SIG-M5 treated with dmso at 0.1 percent for 504 hours (cell line): ENCODE data around the gene LRP5.

Experiments
- DNase-seq: peaks from one replicate; lab custom pipeline; 2025; ENCODE audit not compliant: unreplicated experiment; lab: John Stamatoyannopoulos, UW

LRP5 gene

GRCh38 chr11:68369756-68370155 is 57.4 kb downstream of the LRP5 start:
- no peak for DNase-seq

GRCh38 chr11:68370211-68371111 is 58.1 kb downstream of the LRP5 start:
- DNase-seq = peak; percentile 86

DNA sequence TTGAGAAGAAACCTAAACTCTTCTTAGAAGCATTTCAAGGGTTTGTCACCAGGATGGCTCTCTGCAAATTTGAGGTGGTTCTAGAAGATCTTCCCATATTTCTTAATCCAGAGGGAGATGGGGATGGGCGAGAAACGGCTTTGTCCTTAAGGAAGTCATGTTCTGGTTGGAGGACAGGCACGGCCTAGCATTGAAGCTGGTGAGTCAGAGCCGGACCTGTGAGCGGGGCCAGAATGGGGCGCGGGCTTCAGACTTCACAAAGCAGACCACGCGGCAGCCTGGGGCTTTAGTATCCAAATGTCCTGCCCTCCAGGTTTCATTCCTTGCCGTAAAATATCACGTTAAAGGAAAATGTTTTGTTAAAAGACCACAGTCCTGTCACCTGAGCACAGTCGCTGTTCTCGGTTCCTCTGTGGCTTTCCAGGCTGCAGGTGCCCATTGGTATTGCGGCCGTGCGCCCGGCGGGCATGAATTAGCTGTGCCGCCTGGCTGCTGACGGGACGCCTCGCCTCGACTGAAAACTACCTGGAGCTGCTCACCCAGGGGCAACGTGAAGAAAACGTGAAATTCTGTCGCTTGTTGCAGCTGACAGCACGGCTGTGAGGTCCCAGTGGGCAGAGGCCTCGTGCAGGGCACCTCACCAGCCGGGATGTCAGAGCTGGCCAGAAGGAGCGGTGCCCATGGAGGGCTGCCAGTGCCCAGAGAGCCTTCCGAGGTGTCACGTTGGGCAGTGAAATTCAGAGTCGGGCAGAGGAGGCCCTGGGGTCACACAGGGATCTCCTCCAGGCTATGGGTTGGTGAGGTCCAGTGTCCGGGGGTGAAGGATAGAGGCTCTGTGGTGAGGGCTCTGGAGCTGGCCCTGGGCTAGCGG is 59.0 kb downstream of the LRP5 start:
- DNase-seq = no peak

DNA sequence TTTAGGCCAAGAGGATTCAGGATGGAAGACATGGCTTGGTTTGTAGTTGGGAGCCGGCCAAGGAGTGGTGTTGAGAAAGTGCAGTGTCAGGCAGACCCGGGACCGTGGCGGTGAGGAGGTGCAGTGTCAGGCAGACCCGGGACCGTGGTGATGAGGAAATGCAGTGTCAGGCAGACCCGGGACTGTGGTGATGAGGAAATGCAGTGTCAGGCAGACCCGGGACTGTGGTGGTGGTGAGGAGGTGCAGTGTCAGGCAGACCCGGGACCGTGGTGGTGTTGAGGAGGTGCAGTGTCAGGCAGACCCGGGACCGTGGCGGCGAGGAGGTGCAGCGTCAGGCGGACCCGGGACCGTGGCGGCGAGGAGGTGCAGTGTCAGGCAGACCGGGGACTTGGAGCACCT is 59.7 kb downstream of the LRP5 start:
- no peak for DNase-seq

- no peak for DNase-seq
Measured at GRCh38 chr11:68372625-68373024, 60.2 kb downstream of the LRP5 start.

DNA sequence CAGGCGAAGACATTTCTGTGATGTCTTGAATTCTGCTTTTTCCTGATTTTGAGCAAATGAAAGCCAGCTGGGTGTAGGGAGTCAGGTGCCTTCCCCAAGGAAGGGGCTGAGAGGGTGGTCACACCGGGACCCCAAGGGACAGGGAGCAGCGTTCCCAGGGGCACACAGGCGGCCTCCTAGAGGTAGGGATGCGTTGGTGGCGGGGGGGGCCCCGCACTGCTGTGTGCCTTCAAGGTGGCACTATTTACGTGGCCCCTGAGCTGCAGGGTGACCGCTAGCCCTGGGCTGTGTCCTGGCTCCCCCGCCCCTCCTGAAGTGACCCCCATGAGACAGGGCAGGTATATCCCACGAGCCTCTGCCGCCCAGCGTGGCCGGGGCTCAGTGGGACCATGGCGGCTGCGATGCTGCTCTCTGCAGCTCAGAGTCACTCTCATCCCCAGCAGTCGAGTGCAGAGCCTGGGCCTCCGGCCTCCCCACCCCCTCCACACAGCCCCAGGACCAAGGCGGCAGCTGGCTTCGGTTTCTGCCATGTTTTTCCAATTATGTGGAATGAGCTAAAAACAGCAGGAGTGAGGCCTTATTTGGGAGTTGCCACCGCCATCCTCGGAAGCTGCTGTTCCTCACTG is 60.9 kb downstream of the LRP5 start:
- DNase-seq = no peak

DNA sequence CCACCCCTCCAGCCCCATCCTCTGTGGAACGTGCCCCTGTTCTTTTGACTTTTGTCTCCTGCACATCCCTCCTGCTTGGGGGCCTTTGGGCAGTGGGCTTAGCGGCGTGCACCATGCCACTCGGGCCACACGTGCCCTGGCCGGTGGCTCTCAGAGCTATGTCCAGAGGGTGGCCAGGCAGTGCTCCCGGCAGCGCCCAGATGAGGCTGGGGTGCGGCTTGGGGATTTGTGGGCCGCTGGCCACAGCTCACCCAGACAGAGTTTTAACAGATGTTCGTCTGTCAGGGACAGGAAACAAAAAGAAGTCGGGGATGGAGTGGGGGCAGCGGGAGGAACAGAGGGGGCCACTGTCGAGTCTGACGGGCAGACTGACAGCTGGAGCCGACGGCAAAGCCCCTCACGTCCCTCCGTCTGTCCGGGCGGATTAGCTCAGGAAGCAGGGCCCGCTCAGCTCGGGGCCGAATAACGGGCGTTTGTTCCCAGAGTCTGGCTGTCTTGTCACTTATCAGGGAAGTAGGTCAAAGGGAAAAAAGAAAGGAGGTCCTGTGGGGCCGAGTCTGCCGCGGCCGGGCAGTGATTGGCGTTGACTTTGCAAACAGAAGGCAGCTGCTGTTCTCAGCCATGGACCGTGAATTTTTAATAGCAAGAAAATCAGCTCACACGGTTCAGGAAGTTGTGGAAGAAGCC is 61.6 kb downstream of the LRP5 start:
- no peak for DNase-seq

DNA sequence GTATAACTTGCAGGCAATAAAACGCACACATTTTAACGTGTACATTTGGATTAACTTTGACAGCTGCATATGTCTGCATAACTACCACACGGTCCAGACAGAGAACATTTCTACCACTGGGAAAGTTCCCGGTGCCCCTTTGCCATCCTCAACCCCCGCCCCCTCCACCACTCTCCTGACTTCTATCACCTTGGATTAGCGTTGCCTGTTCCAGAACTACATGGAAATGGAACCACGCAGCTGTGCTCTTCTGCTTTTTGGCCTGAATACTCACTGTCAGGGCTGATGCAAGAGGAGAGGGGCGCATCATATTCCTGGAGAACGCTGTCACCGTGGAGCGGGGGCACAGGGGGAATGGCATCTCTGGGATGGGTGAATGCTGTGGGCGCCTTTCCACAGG is 62.1 kb downstream of the LRP5 start:
- DNase-seq = no peak

DNA sequence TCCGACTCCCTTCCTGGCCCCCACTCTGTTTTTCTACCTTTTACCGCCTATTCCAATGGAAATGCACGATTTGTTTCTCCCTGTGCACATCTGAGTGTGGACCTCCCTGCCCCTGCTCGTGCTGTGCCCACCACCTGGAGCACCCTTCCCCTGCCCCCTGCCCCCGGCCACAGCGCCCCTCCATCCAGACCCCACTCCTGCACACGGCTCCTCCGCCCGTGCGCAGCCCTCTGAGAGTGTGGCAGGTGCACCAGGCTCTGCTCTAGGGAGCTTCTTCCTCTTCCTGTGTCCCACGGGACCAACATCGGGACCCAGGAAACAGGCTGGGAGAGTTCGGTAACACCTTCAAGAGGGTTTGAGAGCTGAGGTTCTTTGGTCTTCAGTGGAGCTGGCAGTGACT is 62.9 kb downstream of the LRP5 start:
- no peak for DNase-seq

DNA sequence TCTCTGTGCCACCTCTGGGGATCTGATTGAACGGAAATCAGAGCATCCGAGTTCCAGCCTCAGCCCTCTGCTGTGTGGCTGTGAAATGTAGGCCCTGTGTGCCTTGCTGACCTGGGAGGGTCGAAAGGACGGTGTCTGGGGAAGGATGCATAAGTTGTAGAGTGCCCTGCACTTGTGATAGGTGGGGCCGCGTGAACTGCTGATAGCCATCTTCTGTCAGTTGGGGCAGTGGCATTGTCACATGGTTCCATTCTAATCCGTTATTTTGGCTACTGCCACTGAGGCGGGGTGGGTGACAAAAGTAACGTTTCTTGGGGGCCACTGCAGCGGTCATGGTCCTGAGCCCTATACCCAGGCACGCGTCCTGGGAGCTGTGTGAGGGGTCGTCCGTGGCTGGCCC is 63.4 kb downstream of the LRP5 start:
- DNase-seq = no peak

GRCh38 chr11:68377389-68377795 is 65.0 kb downstream of the LRP5 start:
- no peak for DNase-seq

DNA sequence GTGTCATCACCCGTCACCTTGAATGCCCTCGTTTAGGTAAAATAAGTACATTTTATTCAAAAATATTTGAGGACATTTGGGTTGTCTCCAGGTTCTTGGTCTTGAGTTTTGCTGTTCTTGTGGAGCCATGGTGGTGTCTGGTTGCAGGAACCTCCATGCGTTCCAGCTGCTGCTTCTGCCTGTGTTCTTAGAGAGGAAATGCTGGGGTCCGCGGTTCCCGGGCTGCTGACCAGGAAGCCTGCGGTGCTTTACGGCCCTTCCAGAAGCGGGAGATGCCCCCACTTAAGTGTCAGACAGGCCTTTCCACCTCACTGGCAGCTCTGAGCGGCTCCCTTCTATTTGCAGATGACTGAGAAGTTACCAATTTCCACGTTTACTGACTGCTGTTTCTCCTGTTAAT is 66.8 kb downstream of the LRP5 start:
- no peak for DNase-seq

- DNase-seq = no peak
Measured at GRCh38 chr11:68380786-68381622, 68.6 kb downstream of the LRP5 start.

DNA sequence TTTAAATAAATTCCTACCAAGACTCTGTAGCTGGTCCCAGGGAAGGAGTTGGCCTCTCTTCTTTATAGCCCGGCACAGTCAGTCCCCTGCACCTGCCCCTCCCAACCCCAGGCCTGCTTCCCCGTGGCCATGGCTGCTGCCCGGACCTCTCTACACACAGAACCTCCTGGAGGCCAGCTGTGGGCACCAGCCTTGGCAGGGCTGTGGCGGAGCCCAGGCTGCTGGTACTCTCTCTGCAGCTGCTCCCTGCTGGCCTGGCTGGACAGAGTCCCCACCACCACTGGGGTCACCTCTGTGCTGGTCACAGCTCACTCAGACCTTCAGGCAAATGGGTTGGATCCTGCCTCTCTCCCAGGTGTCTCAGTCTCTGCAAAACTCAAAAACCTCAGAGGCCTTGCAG is 69.3 kb downstream of the LRP5 start:
- DNase-seq = no peak

GRCh38 chr11:68382358-68382998 is 70.1 kb downstream of the LRP5 start:
- DNase-seq = no peak

DNA sequence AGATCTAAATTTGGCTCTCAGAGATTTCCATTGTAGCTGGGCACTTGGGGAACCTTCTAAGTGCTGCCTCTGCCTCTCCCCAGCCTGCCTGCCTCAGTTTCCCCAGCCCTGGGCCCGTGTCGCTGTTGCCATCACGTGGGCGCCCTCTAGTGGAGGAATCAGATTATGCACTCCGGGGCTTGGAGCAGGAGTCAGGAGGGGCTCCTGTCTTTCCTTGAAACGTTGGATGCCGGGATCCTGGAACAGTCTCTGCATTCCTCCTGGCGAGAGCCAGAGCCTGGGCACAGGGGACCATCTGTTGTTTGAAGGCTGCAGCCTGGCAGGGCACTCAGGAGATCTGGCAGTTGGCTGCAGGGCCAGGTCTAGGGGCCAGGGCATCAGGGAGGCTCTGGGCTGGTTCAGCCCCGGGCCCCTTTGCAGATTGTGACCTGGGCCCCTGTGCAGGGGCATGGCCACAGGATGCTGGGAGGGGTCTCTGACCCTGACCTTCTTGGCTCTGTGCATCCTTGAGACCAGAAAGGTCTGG is 71.6 kb downstream of the LRP5 start:
- DNase-seq = no peak

GRCh38 chr11:68384530-68385081 is 72.2 kb downstream of the LRP5 start:
- DNase-seq = no peak

DNA sequence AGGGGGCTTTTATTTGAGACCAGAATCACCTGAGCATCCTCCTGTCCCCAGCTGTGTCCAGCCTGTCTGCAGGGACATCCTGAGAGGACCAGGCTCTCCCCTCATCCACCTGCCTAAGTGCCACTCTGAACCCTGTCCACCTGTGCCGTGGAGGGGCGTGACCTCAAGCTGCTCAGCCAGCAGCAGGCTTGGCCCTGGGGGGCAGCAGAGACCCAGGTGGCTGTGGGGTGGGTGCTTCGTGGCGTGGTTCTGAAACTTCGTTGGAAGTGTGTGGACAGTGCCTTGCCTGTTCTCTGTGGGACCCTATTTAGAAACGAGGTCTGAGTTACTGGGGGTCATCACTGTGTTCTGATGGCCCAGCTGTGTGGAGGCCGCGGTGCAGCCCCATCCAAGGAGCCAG is 72.7 kb downstream of the LRP5 start:
- DNase-seq = no peak

- DNase-seq = no peak
Measured at GRCh38 chr11:68386331-68386978, 74.1 kb downstream of the LRP5 start.
